ENCODE data around the gene TFAP2E.

- TF ChIP-seq, protein P1, sequence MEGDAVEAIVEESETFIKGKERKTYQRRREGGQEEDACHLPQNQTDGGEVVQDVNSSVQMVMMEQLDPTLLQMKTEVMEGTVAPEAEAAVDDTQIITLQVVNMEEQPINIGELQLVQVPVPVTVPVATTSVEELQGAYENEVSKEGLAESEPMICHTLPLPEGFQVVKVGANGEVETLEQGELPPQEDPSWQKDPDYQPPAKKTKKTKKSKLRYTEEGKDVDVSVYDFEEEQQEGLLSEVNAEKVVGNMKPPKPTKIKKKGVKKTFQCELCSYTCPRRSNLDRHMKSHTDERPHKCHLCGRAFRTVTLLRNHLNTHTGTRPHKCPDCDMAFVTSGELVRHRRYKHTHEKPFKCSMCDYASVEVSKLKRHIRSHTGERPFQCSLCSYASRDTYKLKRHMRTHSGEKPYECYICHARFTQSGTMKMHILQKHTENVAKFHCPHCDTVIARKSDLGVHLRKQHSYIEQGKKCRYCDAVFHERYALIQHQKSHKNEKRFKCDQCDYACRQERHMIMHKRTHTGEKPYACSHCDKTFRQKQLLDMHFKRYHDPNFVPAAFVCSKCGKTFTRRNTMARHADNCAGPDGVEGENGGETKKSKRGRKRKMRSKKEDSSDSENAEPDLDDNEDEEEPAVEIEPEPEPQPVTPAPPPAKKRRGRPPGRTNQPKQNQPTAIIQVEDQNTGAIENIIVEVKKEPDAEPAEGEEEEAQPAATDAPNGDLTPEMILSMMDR (IDR thresholded peaks at IDR 0.05) = no peak
- TF ChIP-seq POLR2AphosphoS5 (IDR thresholded peaks at IDR 0.05; ENCODE audit: low read depth, low read length) = no peak
- no peak for TF ChIP-seq SIN3A (IDR thresholded peaks at IDR 0.05; ENCODE audit: borderline replicate concordance, insufficient read depth, low read depth, low read length)
- no peak for TF ChIP-seq REST (IDR thresholded peaks at IDR 0.05; ENCODE audit: insufficient read depth in 1 of 2, low read depth in 2 of 2, low read length in 1 of 2)
These were observed 27.5 kb downstream of the TFAP2E start for GRCh38 chr1:35600593-35600992.
